CD4-positive, alpha-beta T cell treated with Interleukin-6 for 4 hours (primary cell): Measurements from ENCODE around the gene TRUB1.
"Not testable (repeated sequence)": the region's sequence is repeated elsewhere in the genome, so short reads cannot be mapped to it uniquely, and the experiment has no call there.

Source experiments
- DNase-seq: peaks from one replicate; pipeline ENCODE4 v3.0.0-alpha.2; 2020; ENCODE audit warnings: mixed read lengths

The TRUB1 gene

GRCh38 chr10:114925587-114926586 is 12.1 kb upstream of the TRUB1 start:
- no peak for DNase-seq

GRCh38 chr10:114928818-114929217 is 9.2 kb upstream of the TRUB1 start:
- DNase-seq, result no peak

GRCh38 chr10:114930320-114930719 is 7.7 kb upstream of the TRUB1 start:
- no peak for DNase-seq

GRCh38 chr10:114931072-114931679 is 6.8 kb upstream of the TRUB1 start:
- no peak for DNase-seq

- DNase-seq, result no peak
These were observed 5.8 kb upstream of the TRUB1 start for GRCh38 chr10:114932225-114932624.

- DNase-seq, result no peak
These were observed 5.0 kb upstream of the TRUB1 start for GRCh38 chr10:114932945-114933344.

GRCh38 chr10:114933588-114933987 is 4.4 kb upstream of the TRUB1 start:
- DNase-seq, result no peak

- not testable (repeated sequence) for DNase-seq
These were observed 4.0 kb upstream of the TRUB1 start for GRCh38 chr10:114933995-114934394.

- DNase-seq, result no peak
These were observed 830 bp downstream of the TRUB1 start for GRCh38 chr10:114938856-114939193.

- DNase-seq, result no peak
These were observed 2.7 kb downstream of the TRUB1 start for GRCh38 chr10:114940735-114941134.

GRCh38 chr10:114943000-114943399 is 5.0 kb downstream of the TRUB1 start:
- no peak for DNase-seq

GRCh38 chr10:114953047-114953446 is 15.1 kb downstream of the TRUB1 start:
- DNase-seq, result no peak

- no peak for DNase-seq
These were observed 18.0 kb downstream of the TRUB1 start for GRCh38 chr10:114955984-114956383.

GRCh38 chr10:114956466-114956865 is 18.5 kb downstream of the TRUB1 start:
- DNase-seq, result no peak

- no peak for DNase-seq
These were observed 19.1 kb downstream of the TRUB1 start for GRCh38 chr10:114957122-114957521.

- no peak for DNase-seq
These were observed 19.7 kb downstream of the TRUB1 start for GRCh38 chr10:114957673-114958072.

- no peak for DNase-seq
These were observed 24.4 kb downstream of the TRUB1 start for GRCh38 chr10:114962441-114962840.

GRCh38 chr10:114963908-114964307 is 25.9 kb downstream of the TRUB1 start:
- DNase-seq, result no peak

- DNase-seq, result no peak
These were observed 29.1 kb downstream of the TRUB1 start for GRCh38 chr10:114967071-114967470.

- DNase-seq, result no peak
These were observed 32.5 kb downstream of the TRUB1 start for GRCh38 chr10:114970515-114970914.

GRCh38 chr10:114973306-114973705 is 35.3 kb downstream of the TRUB1 start:
- no peak for DNase-seq

GRCh38 chr10:114973997-114974396 is 36.0 kb downstream of the TRUB1 start:
- DNase-seq, result no peak

GRCh38 chr10:114974625-114975024 is 36.6 kb downstream of the TRUB1 start:
- DNase-seq, result no peak

GRCh38 chr10:114975091-114975490 is 37.1 kb downstream of the TRUB1 start:
- no peak for DNase-seq
